GM10266 (cell line): ENCODE measurements around the gene ADGRF1.

Experiments used
- DNase-seq: peaks from one replicate; pipeline ENCODE4 v3.0.0; 2012; ENCODE audit errors: extremely low spot score
- TF ChIP-seq, protein P1 (sequence below): IDR thresholded peaks from 2 replicates; pipeline ENCODE4 v1.5.1; 2012; ENCODE audit warnings: mild to moderate bottlenecking, low read depth; ENCODE audit not compliant: control insufficient read depth, insufficient read depth; ENCODE audit errors: missing control alignments

ADGRF1 gene

DNA sequence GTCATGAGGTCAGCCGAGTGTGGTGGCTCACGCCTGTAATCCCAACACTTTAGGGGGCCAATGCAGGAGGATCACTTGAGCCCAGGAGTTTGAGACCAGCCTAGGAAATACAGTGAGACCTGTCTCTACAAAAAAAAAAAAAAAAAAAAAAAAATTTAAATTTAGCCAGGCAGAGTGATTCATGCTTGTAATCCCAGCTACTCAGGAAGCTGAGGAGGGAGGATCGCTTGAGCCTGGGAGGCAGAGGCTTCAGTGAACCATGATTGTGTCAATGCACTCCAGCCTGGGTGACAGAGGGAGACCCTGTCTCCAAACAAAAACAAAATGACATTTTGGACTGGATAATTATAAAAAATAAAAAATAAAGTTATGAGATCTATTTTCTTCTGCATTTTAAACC is 56.2 kb downstream of the ADGRF1 start:
- TF ChIP-seq, protein P1, sequence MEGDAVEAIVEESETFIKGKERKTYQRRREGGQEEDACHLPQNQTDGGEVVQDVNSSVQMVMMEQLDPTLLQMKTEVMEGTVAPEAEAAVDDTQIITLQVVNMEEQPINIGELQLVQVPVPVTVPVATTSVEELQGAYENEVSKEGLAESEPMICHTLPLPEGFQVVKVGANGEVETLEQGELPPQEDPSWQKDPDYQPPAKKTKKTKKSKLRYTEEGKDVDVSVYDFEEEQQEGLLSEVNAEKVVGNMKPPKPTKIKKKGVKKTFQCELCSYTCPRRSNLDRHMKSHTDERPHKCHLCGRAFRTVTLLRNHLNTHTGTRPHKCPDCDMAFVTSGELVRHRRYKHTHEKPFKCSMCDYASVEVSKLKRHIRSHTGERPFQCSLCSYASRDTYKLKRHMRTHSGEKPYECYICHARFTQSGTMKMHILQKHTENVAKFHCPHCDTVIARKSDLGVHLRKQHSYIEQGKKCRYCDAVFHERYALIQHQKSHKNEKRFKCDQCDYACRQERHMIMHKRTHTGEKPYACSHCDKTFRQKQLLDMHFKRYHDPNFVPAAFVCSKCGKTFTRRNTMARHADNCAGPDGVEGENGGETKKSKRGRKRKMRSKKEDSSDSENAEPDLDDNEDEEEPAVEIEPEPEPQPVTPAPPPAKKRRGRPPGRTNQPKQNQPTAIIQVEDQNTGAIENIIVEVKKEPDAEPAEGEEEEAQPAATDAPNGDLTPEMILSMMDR, result no peak
- DNase-seq, result no peak

DNA sequence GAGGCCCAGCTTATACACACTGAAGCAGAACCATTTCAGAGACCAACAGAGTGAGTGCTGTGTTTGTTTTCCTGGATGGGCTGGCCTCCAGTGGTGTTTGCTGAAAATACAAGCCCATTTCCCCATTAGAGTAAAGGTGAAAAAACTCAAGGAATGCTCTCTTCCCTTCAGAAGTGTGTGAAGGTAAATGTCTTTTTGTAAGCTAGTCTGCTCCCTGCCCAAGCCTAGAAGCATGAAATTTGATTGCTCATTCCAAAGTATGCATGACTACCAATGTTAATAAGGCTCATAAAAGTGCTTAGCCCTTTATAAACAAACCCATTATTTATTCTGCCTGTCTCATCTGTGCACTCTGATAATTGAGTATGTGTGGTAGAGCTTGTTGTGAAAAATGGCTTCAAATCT is 59.1 kb downstream of the ADGRF1 start:
- DNase-seq, result no peak
- TF ChIP-seq, protein P1, result no peak

DNA sequence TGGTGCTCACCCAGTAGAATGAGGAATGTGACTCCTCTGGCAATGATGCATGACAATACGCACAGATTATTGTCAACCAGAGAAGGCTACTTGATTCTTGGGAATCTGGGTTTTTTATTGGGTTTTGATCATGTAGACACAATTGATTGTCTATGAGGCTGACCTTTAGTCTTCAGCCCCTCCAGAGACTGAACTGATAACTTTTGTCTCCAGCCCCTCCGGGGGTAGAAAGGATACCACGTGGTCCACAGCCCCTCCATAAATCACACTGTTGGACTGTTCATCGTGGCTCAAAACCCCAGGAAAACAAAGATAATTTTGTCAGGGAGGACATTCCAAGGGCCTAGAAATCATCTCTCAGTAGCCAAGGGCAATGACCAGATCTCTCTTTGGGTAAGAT is 62.9 kb downstream of the ADGRF1 start:
- no peak for DNase-seq
- TF ChIP-seq, protein P1, result no peak

DNA sequence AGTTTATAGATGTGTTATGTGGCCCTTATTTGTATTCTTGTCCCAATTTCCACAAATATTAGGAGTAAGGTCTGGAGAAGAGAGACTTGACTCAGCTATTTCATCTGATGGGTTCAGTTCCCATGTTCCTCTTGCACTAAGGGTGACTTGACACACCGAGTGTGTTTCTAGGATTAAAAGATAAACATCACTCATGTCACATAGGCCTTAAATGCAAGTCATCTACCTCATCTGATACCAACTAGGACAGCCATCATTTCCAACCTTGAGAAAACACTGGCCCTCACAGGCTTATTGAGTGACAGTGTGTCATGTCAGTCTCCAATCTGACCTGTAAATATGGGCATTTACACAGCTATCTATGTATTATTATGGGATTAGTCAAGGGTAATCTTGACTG is 67.3 kb downstream of the ADGRF1 start:
- TF ChIP-seq, protein P1, result no peak
- no peak for DNase-seq

DNA sequence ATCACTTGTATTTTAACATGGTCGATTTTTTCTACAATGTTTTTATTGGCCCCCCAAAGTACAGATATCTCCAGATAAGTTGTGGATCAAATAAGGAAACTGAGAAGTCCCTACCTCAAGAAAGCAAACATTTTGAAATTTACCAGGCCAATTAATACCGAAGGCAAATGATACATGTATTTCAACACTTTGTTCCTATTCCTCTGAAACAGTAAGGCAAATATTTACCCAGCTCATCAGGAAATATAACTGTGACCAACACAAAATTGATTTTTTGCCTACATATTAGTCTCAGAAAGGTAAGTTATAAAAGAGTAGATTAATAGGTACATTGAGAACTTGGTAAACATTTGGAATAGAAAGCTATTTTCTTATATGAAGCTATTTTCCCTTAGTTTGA is 69.1 kb downstream of the ADGRF1 start:
- TF ChIP-seq, protein P1, result no peak

DNA sequence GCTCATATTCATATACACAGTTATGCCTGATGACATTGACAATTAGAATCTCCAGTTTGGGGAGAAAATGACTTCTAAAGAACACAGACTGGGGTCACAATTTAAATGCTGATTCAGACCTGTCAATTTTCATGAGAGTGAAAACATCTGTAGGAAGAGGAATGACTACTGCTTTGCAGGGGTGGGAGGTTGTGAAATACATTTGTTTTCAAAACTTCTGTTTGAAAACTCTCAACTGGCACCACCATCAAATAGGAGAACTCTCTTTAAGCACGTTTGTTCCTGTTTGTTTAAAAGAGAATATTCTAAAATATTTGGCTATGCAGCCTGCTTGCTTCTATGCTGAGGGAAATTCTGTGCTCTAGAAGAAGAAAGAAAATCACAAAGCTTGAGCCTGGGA is 69.6 kb downstream of the ADGRF1 start:
- no peak for DNase-seq
- TF ChIP-seq, protein P1, result no peak

More for the DNA sequence above, 69.1 kb downstream of the ADGRF1 start:
- no peak for DNase-seq

DNA sequence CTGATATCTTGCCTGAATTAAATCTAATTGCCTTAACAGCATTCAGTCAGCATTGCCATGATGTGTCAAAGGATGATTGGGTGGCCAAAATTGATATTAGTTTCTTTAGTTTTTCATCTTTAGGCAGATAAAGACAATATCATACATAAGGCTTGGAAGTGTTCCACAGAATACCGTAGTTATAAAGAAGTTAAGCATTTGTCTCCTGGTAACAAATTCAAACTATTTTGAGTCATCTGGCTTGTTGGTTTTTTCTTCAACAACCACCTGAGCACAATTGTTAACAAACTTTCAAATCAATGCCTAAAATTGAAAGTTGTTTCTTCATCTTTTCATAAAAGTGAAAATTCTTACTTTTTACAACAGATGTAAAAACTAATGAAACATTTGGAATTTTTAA is 72.9 kb downstream of the ADGRF1 start:
- TF ChIP-seq, protein P1, result no peak
- no peak for DNase-seq
